ENCODE results near the gene RARB. TPM values are rescaled to one million over a fixed set of nuclear protein-coding genes. Genes with fewer than 3 reads are reported as not detected.

Gene RARB
- polyA plus RNA-seq, 1 donor from 2014 or later: 13.2 TPM

GRCh38 chr3:25424614-25425013 is 3.4 kb upstream of the RARB start:
- H4K20me1 ChIP-seq (ENCODE audit: insufficient read depth): no peaks in the 10 kb centered on the region
- H3K4me2 ChIP-seq (ENCODE audit: low read length): no peak overlapping the region
- no peaks in the 10 kb centered on the region for H3K36me3 ChIP-seq (ENCODE audit: insufficient read depth, low read length)
- H3K27me3 ChIP-seq (ENCODE audit: insufficient read depth, low read depth, low read length): no peaks in the 10 kb centered on the region
- H3K9me2 ChIP-seq (ENCODE audit: insufficient read depth, low read length): no peaks in the 10 kb centered on the region
- no peak overlapping the region for H3K4me3 ChIP-seq (ENCODE audit: low read length)
- H2AFZ ChIP-seq (ENCODE audit: low read depth, low read length): no peak overlapping the region
- no peaks in the 10 kb centered on the region for H3F3A ChIP-seq (ENCODE audit: insufficient read depth, low read length, poor library complexity, severe bottlenecking)
- TF ChIP-seq RAD21 (conservative IDR thresholded peaks at IDR 0.05) (no peak), CTCF (IDR thresholded peaks at IDR 0.05; ENCODE audit: poor library complexity, severe bottlenecking) (no peak)
- H3K9me3 ChIP-seq (ENCODE audit: low read length): no peaks in the 10 kb centered on the region
- no peak overlapping the region for H3K9ac ChIP-seq (ENCODE audit: low read length)
- no peak overlapping the region for H3K27ac ChIP-seq (ENCODE audit: low read length)
- no peaks in the 10 kb centered on the region for H3K79me2 ChIP-seq (replicated peaks; ENCODE audit: insufficient read depth, low read length)

GRCh38 chr3:25426408-25426807 is 1.7 kb upstream of the RARB start:
- H3K36me3 ChIP-seq (ENCODE audit: insufficient read depth, low read length): no peaks in the 10 kb centered on the region
- H3K79me2 ChIP-seq (replicated peaks; ENCODE audit: insufficient read depth, low read length): no peaks in the 10 kb centered on the region
- H4K20me1 ChIP-seq (ENCODE audit: insufficient read depth): no peaks in the 10 kb centered on the region
- H3K9ac ChIP-seq (ENCODE audit: low read length): no peak overlapping the region
- H3F3A ChIP-seq (ENCODE audit: insufficient read depth, low read length, poor library complexity, severe bottlenecking): no peaks in the 10 kb centered on the region
- H3K9me3 ChIP-seq (ENCODE audit: low read length): no peaks in the 10 kb centered on the region
- H3K9me2 ChIP-seq (ENCODE audit: insufficient read depth, low read length): no peaks in the 10 kb centered on the region
- no peak overlapping the region for H3K4me3 ChIP-seq (ENCODE audit: low read length)
- H3K27me3 ChIP-seq (ENCODE audit: insufficient read depth, low read depth, low read length): no peaks in the 10 kb centered on the region
- no peak overlapping the region for H3K4me2 ChIP-seq (ENCODE audit: low read length)
- TF ChIP-seq TAF1 (IDR thresholded peaks at IDR 0.05; ENCODE audit: low read depth) (no peak), EP300 (conservative IDR thresholded peaks at IDR 0.05; ENCODE audit: poor library complexity, severe bottlenecking) (no peak), POLR2AphosphoS5 (IDR thresholded peaks at IDR 0.05) (no peak), MXI1 (conservative IDR thresholded peaks at IDR 0.05; ENCODE audit: poor library complexity, severe bottlenecking) (no peak), CTCF (IDR thresholded peaks at IDR 0.05; ENCODE audit: poor library complexity, severe bottlenecking) (no peak), EZH2 (IDR thresholded peaks at IDR 0.05; ENCODE audit: borderline replicate concordance, insufficient read depth, low read length, poor library complexity, severe bottlenecking) (no peak), RAD21 (conservative IDR thresholded peaks at IDR 0.05) (no peak), SMC3 (conservative IDR thresholded peaks at IDR 0.05; ENCODE audit: poor library complexity) (no peak)
- TF ChIP-seq, protein P1, sequence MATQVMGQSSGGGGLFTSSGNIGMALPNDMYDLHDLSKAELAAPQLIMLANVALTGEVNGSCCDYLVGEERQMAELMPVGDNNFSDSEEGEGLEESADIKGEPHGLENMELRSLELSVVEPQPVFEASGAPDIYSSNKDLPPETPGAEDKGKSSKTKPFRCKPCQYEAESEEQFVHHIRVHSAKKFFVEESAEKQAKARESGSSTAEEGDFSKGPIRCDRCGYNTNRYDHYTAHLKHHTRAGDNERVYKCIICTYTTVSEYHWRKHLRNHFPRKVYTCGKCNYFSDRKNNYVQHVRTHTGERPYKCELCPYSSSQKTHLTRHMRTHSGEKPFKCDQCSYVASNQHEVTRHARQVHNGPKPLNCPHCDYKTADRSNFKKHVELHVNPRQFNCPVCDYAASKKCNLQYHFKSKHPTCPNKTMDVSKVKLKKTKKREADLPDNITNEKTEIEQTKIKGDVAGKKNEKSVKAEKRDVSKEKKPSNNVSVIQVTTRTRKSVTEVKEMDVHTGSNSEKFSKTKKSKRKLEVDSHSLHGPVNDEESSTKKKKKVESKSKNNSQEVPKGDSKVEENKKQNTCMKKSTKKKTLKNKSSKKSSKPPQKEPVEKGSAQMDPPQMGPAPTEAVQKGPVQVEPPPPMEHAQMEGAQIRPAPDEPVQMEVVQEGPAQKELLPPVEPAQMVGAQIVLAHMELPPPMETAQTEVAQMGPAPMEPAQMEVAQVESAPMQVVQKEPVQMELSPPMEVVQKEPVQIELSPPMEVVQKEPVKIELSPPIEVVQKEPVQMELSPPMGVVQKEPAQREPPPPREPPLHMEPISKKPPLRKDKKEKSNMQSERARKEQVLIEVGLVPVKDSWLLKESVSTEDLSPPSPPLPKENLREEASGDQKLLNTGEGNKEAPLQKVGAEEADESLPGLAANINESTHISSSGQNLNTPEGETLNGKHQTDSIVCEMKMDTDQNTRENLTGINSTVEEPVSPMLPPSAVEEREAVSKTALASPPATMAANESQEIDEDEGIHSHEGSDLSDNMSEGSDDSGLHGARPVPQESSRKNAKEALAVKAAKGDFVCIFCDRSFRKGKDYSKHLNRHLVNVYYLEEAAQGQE (IDR thresholded peaks at IDR 0.05; ENCODE audit: borderline replicate concordance): no peak
- no peak overlapping the region for H2AFZ ChIP-seq (ENCODE audit: low read depth, low read length)
- H3K27ac ChIP-seq (ENCODE audit: low read length): no peak overlapping the region

Measured in neural cell (in vitro differentiated cells).